Measurements from ENCODE around the gene NDUFA11.

Gene NDUFA11

GRCh38 chr19:5941673-5942072 lies 38.1 kb upstream of the NDUFA11 start:
- TF ChIP-seq MYC (IDR thresholded peaks at IDR 0.05; ENCODE audit: low read depth, low read length) (no peak), POLR2A (IDR thresholded peaks at IDR 0.05; ENCODE audit: extremely low read depth, insufficient read length) (no peak), MAX (IDR thresholded peaks at IDR 0.05; ENCODE audit: low read depth, low read length) (no peak), CTCF (IDR thresholded peaks at IDR 0.05; ENCODE audit: low read depth, low read length) (no peak)
- no peak overlapping the region for H3K4me3 ChIP-seq (ENCODE audit: low read depth, low read length)
- DNase-seq (ENCODE audit: low read depth), result no peak

GRCh38 chr19:5940260-5941208 lies 36.9 kb upstream of the NDUFA11 start:
- no peak overlapping the region for H3K4me3 ChIP-seq (ENCODE audit: low read depth, low read length)
- TF ChIP-seq MAX (IDR thresholded peaks at IDR 0.05; ENCODE audit: low read depth, low read length), result no peak
- no peak for TF ChIP-seq MYC (IDR thresholded peaks at IDR 0.05; ENCODE audit: low read depth, low read length)
- TF ChIP-seq CTCF (IDR thresholded peaks at IDR 0.05; ENCODE audit: low read depth, low read length), result no peak
- no peak for TF ChIP-seq POLR2A (IDR thresholded peaks at IDR 0.05; ENCODE audit: extremely low read depth, insufficient read length)
- DNase-seq (ENCODE audit: low read depth), result no peak

GRCh38 chr19:5937550-5937949 lies 34.0 kb upstream of the NDUFA11 start:
- no peak overlapping the region for H3K4me3 ChIP-seq (ENCODE audit: low read depth, low read length)
- no peak for TF ChIP-seq POLR2A (IDR thresholded peaks at IDR 0.05; ENCODE audit: extremely low read depth, insufficient read length)
- no peak for TF ChIP-seq MYC (IDR thresholded peaks at IDR 0.05; ENCODE audit: low read depth, low read length)
- TF ChIP-seq MAX (IDR thresholded peaks at IDR 0.05; ENCODE audit: low read depth, low read length), result no peak
- TF ChIP-seq CTCF (IDR thresholded peaks at IDR 0.05; ENCODE audit: low read depth, low read length), result no peak
- DNase-seq (ENCODE audit: low read depth), result no peak

- no peak overlapping the region for H3K4me3 ChIP-seq (ENCODE audit: low read depth, low read length)
- TF ChIP-seq CTCF (IDR thresholded peaks at IDR 0.05; ENCODE audit: low read depth, low read length) (no peak), MYC (IDR thresholded peaks at IDR 0.05; ENCODE audit: low read depth, low read length) (no peak), POLR2A (IDR thresholded peaks at IDR 0.05; ENCODE audit: extremely low read depth, insufficient read length) (no peak), MAX (IDR thresholded peaks at IDR 0.05; ENCODE audit: low read depth, low read length) (no peak)
- no peak for DNase-seq (ENCODE audit: low read depth)
Measured at GRCh38 chr19:5936292-5936592, 32.7 kb upstream of the NDUFA11 start.

GRCh38 chr19:5935473-5936291 lies 32.1 kb upstream of the NDUFA11 start:
- TF ChIP-seq MAX (IDR thresholded peaks at IDR 0.05; ENCODE audit: low read depth, low read length) (no peak), MYC (IDR thresholded peaks at IDR 0.05; ENCODE audit: low read depth, low read length) (no peak), CTCF (IDR thresholded peaks at IDR 0.05; ENCODE audit: low read depth, low read length) (no peak), POLR2A (IDR thresholded peaks at IDR 0.05; ENCODE audit: extremely low read depth, insufficient read length) (no peak)
- no peak overlapping the region for H3K4me3 ChIP-seq (ENCODE audit: low read depth, low read length)
- DNase-seq (ENCODE audit: low read depth), result no peak

All from NB4 (cell line).